ENCODE results near the gene ABCF1. TPM values are rescaled to one million over a fixed set of nuclear protein-coding genes. Genes with fewer than 3 reads are reported as not detected.

Gene ABCF1
- total RNA-seq, 2 donors from 2014 or later, result 33.9 to 41.3 TPM

DNA sequence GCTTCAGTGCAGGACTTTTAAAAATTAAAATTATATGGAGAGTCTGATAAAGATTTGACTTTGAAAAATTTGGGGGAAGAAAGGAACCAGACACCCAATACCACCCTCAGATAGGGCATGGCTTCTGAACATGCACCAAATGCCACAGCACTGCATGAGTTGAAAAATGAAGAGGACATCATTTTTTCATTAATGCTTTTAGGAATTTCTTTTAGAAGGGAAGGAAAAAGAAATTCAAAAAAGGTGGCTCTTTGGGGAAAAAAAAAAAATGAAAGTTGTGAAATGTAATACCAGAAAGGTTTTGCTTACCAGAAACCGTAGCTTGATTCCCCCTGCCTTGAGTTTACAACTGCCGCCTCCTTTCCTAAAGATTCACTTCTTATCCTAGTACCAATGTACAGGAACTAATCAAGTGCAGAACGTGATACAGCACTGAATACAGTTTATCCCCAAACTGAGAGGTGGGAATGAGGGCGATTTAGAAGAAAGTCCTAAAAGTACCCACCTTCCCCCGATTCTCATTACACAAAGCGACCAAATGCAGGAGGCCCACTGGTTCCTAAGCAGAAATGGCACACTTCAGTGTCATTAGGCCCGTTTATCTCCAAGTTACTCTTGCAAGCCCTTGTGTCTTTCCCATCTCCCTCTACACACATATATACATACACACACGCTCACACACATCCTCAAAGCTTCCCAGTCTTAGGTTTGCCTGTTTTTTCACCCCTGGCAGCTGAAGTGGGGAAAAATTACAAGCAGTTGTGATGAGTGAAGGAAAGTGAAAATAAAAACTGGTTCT is 43.0 kb downstream of the ABCF1 start:
- no peaks in the 10 kb centered on the region for H3K9me3 ChIP-seq
- H3K4me1 ChIP-seq, result peaks cover 0 to 66% of the 10 kb centered on the region in 2 donors
- no peak for DNase-seq (ENCODE audit: low spot score)
- peak overlapping the region; percentile 97 for H3K27ac ChIP-seq
- H3K4me3 ChIP-seq, result peak overlapping the region; percentile 78 to 95
- TF ChIP-seq, protein P1, sequence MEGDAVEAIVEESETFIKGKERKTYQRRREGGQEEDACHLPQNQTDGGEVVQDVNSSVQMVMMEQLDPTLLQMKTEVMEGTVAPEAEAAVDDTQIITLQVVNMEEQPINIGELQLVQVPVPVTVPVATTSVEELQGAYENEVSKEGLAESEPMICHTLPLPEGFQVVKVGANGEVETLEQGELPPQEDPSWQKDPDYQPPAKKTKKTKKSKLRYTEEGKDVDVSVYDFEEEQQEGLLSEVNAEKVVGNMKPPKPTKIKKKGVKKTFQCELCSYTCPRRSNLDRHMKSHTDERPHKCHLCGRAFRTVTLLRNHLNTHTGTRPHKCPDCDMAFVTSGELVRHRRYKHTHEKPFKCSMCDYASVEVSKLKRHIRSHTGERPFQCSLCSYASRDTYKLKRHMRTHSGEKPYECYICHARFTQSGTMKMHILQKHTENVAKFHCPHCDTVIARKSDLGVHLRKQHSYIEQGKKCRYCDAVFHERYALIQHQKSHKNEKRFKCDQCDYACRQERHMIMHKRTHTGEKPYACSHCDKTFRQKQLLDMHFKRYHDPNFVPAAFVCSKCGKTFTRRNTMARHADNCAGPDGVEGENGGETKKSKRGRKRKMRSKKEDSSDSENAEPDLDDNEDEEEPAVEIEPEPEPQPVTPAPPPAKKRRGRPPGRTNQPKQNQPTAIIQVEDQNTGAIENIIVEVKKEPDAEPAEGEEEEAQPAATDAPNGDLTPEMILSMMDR (IDR thresholded peaks at IDR 0.05), result no peak
- H3K27me3 ChIP-seq, result no peaks in the 10 kb centered on the region
- peaks cover 18% of the 10 kb centered on the region for H3K36me3 ChIP-seq

DNA sequence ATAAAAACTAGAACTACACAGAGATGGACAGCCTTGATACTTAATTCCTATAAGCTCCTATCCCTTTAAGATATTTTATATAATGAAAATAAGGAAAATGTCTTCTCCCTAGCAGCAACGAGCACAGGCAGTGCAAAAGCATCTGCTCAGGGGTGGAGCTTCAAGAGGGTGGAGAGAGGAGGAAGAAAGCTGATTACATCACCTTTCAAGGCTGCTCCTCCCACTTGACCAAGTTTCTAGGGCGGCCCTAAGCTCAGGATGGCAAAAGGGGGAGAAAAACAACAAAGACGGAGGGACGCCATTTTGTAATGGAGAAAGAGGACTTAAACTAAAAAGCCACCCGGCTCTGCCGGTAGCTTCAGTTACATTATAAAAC is 43.6 kb downstream of the ABCF1 start:
- Histone ChIP-seq H3K4me3 (peak overlapping the region; percentile 78 to 95), H3K9me3 (no peaks in the 10 kb centered on the region), H3K27me3 (no peaks in the 10 kb centered on the region), H3K27ac (peak overlapping the region; percentile 97), H3K36me3 (peaks cover 22% of the 10 kb centered on the region), H3K4me1 (peaks cover 0 to 63% of the 10 kb centered on the region in 2 donors)
- peak; percentile 91 for DNase-seq (ENCODE audit: low spot score)
- TF ChIP-seq, protein P1 (IDR thresholded peaks at IDR 0.05), result no peak

DNA sequence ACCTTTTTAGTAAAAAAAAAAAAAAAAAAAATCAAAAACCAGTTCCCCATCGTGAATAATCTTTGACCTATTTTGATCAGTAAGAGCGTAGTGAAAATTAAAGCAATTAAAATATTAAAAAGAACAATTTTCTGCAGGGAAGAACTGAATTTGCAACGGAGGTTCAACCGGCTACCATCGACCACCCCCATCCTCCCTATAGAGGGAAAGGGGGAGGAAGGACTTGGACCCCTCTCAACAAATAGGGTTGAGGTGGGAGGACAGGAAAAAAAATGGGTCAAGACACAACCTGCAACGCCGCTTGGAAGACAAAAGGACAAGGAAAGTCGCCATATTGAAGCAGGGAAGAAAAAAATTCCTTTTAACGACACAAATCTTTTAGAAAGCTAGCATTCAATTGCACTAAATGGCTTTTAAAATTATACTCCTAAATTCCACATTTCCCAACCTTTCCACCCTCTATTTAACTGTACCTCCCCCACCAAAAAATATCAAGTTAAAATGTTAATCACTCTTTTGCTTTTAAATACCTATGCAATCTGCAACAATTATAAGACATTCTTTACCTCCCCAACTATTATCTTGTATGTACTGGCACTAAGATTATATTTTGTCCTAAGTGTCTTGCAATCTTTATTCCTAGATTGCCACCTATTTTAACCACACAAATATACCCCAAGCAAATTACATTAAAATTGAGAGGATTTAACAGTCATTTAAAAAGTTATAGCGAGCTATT is 44.1 kb downstream of the ABCF1 start:
- Histone ChIP-seq H3K27me3 (no peaks in the 10 kb centered on the region), H3K36me3 (peaks cover 27% of the 10 kb centered on the region), H3K4me3 (peak overlapping the region; percentile 78 to 95), H3K27ac (peak overlapping the region; percentile 97), H3K9me3 (no peaks in the 10 kb centered on the region), H3K4me1 (peaks cover 0 to 58% of the 10 kb centered on the region in 2 donors)
- DNase-seq (ENCODE audit: low spot score), result no peak
- TF ChIP-seq, protein P1 (IDR thresholded peaks at IDR 0.05), result no peak

DNA sequence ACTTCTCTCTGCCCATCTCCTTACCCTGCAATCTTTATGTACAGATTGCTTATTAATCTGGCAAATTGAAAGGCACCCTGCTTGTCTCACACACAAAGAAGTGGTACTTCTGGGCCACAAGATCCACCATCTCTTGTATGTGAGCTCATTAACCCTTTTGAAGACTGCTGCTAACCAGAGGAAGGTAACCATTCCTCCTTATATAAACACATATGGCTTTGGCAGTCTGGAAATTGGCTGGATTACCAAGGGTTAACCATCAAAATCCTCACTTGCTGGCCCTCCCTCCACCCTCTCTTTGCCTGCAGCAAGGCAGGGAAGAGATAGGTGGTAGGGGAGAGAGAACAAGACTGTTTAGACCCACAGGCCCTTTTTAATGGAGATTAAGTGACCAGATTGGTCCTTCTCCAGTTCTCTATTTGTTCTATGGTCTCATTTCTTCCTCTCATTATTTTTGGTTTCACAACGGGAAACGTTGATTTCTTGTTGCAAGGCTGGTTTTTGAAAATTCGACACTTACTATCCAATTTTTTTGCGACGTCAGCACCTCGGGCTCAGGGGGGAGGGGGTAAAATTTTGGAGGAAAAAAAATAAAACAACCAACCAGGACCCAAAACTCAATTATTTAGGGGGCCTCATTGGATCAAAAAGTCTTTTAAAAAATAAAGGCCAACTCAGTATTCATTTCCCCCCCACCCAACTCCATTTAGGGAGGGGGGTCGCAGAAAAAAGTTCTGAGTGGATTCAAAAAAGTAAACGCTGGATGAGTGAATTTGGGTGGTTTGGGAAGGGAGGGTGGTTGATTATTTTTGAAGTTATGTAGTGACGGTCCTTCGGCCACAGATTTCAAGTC is 44.9 kb downstream of the ABCF1 start:
- TF ChIP-seq, protein P1 (IDR thresholded peaks at IDR 0.05), result no peak
- Histone ChIP-seq H3K27me3 (no peaks in the 10 kb centered on the region), H3K4me1 (peaks cover 0 to 50% of the 10 kb centered on the region in 2 donors), H3K4me3 (peak overlapping the region; percentile 78 to 95), H3K36me3 (peaks cover 34% of the 10 kb centered on the region), H3K9me3 (no peaks in the 10 kb centered on the region), H3K27ac (peak overlapping the region; percentile 97)
- DNase-seq (ENCODE audit: low spot score), result no peak

DNA sequence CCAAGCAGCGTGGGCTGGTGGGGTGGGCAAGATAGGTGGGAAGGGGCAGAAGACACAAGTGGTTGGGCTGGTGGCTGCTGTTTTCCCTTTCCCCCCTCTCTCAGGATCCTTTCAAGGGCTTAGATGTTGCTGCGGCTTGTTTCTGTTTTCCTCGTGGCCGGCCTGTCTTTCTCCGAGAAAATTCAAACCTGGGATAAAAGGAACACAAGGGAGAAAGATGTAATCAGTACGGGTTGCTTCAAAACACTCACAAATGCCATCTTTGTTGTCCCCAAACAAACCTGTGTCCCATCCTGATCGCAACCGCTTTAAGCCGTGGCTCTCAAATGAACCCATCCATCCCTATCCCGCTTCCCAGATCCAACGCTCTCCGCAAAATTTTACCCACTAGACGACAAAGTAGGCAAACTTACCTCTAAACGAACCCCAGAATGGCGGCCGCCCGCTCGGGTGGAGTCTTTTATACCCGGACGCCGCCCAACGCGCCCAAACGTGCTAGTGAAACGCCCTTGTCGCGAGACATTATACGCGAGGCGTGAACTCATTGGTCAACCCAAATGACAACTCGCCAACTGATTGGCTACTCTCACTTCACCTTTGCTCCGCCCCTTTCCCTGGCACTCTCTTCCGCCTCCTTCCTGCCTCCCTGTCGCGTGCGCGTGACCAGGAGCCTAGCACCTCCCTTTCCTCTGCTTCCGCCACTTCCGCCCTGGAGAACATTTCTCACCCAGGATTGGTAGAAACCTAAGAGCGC is 45.7 kb downstream of the ABCF1 start, which contains the start of gene PPP1R10:
Gene PPP1R10, minus strand, starts transcription at position 433 of the 754 bp plus-strand sequence. CDS start 7,299 bp downstream, outside the sequence.
- TF ChIP-seq, protein P1 (IDR thresholded peaks at IDR 0.05), result no peak
- Histone ChIP-seq H3K4me3 (peak within 1 kb of the TSS; percentile 78 to 95), H3K27ac (peak within 1 kb of the TSS; percentile 97), H3K36me3 (peaks cover 42% of the 10 kb centered on the region), H3K9me3 (no peaks in the 10 kb centered on the region), H3K27me3 (no peaks in the 10 kb centered on the region), H3K4me1 (peaks cover 0 to 42% of the 10 kb centered on the region in 2 donors)
- DNase-seq (ENCODE audit: low spot score), result peak; percentile 100
